Measurements from ENCODE around the gene GATB.

GATB gene

GRCh38 chr4:151760712-151761661 lies at the start of gene GATB (continued):
- no peak for TF ChIP-seq ZSCAN18 (tag by site-specific recombination; IDR thresholded peaks at IDR 0.05)
- TF ChIP-seq ZBTB7A (tag by site-specific recombination; IDR thresholded peaks at IDR 0.05; ENCODE audit: low read depth), result no peak
- TF ChIP-seq ZBTB17 (tag by site-specific recombination; IDR thresholded peaks at IDR 0.05), result peak; percentile 63; the same call in 1 of the 2 replicates
- no peak for TF ChIP-seq ZNF621 (tag by site-specific recombination; IDR thresholded peaks at IDR 0.05)
- no peak for TF ChIP-seq ATF2 (tag by site-specific recombination; IDR thresholded peaks at IDR 0.05; ENCODE audit: low read depth)
- 0 out of 2 replicates have a peak, but pooled peaks have one; percentile 21 for TF ChIP-seq ZNF324 (tag by site-specific recombination; IDR thresholded peaks at IDR 0.05)
- TF ChIP-seq ZBTB21 (tag by site-specific recombination; IDR thresholded peaks at IDR 0.05), result 0 out of 2 replicates have a peak, but pooled peaks have one; percentile 16
- TF ChIP-seq PRDM10 (tag by site-specific recombination; IDR thresholded peaks at IDR 0.05), result 0 out of 2 replicates have a peak, but pooled peaks have one; percentile 19
- no peak for TF ChIP-seq ZNF692 (tag by site-specific recombination; IDR thresholded peaks at IDR 0.05)
- TF ChIP-seq YY2 (tag by site-specific recombination; IDR thresholded peaks at IDR 0.05), result peak; percentile 97
- no peak for TF ChIP-seq IKZF3 (tag by site-specific recombination; IDR thresholded peaks at IDR 0.05)
- no peak for TF ChIP-seq ZNF776 (tag by site-specific recombination; IDR thresholded peaks at IDR 0.05; ENCODE audit: borderline replicate concordance)
- TF ChIP-seq OSR2 (tag by site-specific recombination; IDR thresholded peaks at IDR 0.05), result no peak
- TF ChIP-seq ZNF362 (tag by site-specific recombination; IDR thresholded peaks at IDR 0.05), result no peak
- TF ChIP-seq ZBTB1 (tag by site-specific recombination; IDR thresholded peaks at IDR 0.05), result no peak
- TF ChIP-seq SP7 (tag by site-specific recombination; IDR thresholded peaks at IDR 0.05), result peak; percentile 57
- TF ChIP-seq GLIS2 (tag by site-specific recombination; IDR thresholded peaks at IDR 0.05), result 0 out of 2 replicates have a peak, but pooled peaks have one; percentile 19
- TF ChIP-seq ZNF518A (tag by site-specific recombination; conservative IDR thresholded peaks at IDR 0.05; ENCODE audit: low read depth), result peak; percentile 61
- no peak for TF ChIP-seq ZNF513 (tag by site-specific recombination; IDR thresholded peaks at IDR 0.05)
- peak; percentile 89 for TF ChIP-seq ZXDB (tag by site-specific recombination; IDR thresholded peaks at IDR 0.05)

All from HEK293 (cell line).